PFSK-1 (cell line): ENCODE measurements around the gene MYT1.

Experiments used
- FOXP2 ChIP-seq: optimal IDR thresholded peaks from 2 replicates; pipeline ENCODE3; 2011; ENCODE audit warnings: borderline replicate concordance, control low read depth, inconsistent platforms; ENCODE audit not compliant: insufficient read depth; ENCODE audit errors: extremely low read length, extremely low read depth
- POLR2AphosphoS5 ChIP-seq: IDR thresholded peaks from 2 replicates; pipeline ENCODE4 v1.6.1; 2012; ENCODE audit warnings: low read depth, mild to moderate bottlenecking, control low read depth, low read length, moderate library complexity
- REST ChIP-seq, 2 experiments: IDR thresholded peaks; 2 replicates each; pipeline versions ENCODE4 v1.6.1 to v1.8.0; 2011 to 2012; ENCODE audit warnings: low read depth in 2 of 2, low read length in 2 of 2, control low read depth in 1 of 2, inconsistent platforms in 1 of 2, mild to moderate bottlenecking in 1 of 2, moderate library complexity in 1 of 2; ENCODE audit not compliant: insufficient read depth in 1 of 2
- SIN3A ChIP-seq: IDR thresholded peaks from 2 replicates; pipeline ENCODE4 v1.6.1; 2012; ENCODE audit warnings: mild to moderate bottlenecking, low read length, moderate library complexity, borderline replicate concordance; ENCODE audit not compliant: insufficient read depth
- TAF1 ChIP-seq: IDR thresholded peaks from 2 replicates; pipeline ENCODE4 v1.6.1; 2012; ENCODE audit warnings: low read length, control low read depth, borderline replicate concordance; ENCODE audit not compliant: insufficient read depth

The MYT1 gene

GRCh38 chr20:64177787-64178186 lies 13.5 kb downstream of the MYT1 start:
- TF ChIP-seq FOXP2: no peak
- no peak for TF ChIP-seq TAF1
- TF ChIP-seq REST (IDR thresholded peaks at IDR 0.05; ENCODE audit: insufficient read depth in 1 of 2, low read depth in 2 of 2, low read length in 2 of 2): no peak
- TF ChIP-seq POLR2AphosphoS5: no peak
- no peak for TF ChIP-seq SIN3A

- TF ChIP-seq REST (IDR thresholded peaks at IDR 0.05; ENCODE audit: insufficient read depth in 1 of 2, low read depth in 2 of 2, low read length in 2 of 2) (no peak), SIN3A (no peak), TAF1 (no peak), FOXP2 (no peak), POLR2AphosphoS5 (no peak)
Measured at GRCh38 chr20:64179805-64180204, 15.6 kb downstream of the MYT1 start.

GRCh38 chr20:64180673-64181072 lies 16.4 kb downstream of the MYT1 start:
- TF ChIP-seq TAF1: no peak
- no peak for TF ChIP-seq FOXP2
- TF ChIP-seq SIN3A: no peak
- TF ChIP-seq POLR2AphosphoS5: no peak
- TF ChIP-seq REST (IDR thresholded peaks at IDR 0.05; ENCODE audit: insufficient read depth in 1 of 2, low read depth in 2 of 2, low read length in 2 of 2): no peak

- TF ChIP-seq POLR2AphosphoS5: no peak
- TF ChIP-seq TAF1: no peak
- TF ChIP-seq SIN3A: no peak
- no peak for TF ChIP-seq FOXP2
- TF ChIP-seq REST (IDR thresholded peaks at IDR 0.05; ENCODE audit: insufficient read depth in 1 of 2, low read depth in 2 of 2, low read length in 2 of 2): no peak
Measured at GRCh38 chr20:64181391-64181790, 17.1 kb downstream of the MYT1 start.
